ENCODE measurements around the gene PREX1. TPM values are rescaled to one million over a fixed set of nuclear protein-coding genes. Genes with fewer than 3 reads are reported as not detected.

PREX1 gene
- total and polyA plus RNA-seq, 10 donors = 36.7 to 279 (median 157) TPM

DNA sequence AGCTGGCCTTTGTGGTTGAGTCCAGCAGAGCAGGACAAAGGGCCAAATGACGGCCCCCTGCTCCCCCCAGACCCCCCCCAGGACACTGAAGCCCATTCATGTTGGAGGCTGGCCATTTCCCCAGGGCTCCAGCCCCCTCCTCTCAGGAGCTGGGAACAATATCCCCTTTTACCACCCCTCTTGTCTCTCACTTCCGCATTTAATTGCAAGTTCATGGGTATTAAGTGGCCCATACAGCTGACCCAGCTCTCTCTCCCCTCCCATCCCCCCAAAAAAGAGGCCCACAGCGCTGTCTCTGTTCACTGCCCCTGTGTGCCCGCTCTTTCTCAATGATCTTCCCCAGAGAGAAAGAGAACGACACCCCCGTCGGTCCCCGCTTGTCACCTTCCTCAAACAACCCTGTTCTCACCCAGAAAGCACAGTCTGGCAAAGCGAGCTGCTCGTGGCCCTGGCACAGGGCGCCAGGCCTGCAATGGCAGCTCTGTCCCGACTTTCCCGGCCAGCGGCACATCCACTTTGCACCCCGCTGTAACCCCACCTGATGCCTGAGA is 30.4 kb downstream of the PREX1 start:
- intact Hi-C loops (cut with DNase I; ENCODE audit: low total_unique reads) = no loop called here
- H3K4me3 ChIP-seq = peak overlapping the region in 1 of 8 donors; percentile 35
- 41 to 74% (median 52%) methylated on average over 15 of the region's 15 CpGs for WGBS, 5 donors
- H3K27me3 ChIP-seq (replicated peaks in 1 of 7) = no peaks in the 10 kb centered on the region
- peak overlapping the region in 6 of 8 donors; percentile 3 to 76 (median 64) for H3K27ac ChIP-seq
- H3K36me3 ChIP-seq = peaks cover 0 to 4% (median 0%) of the 10 kb centered on the region in 6 donors
- H3K4me1 ChIP-seq = peaks cover 31 to 100% (median 77%) of the 10 kb centered on the region in 6 donors
- TF ChIP-seq POLR2A (IDR thresholded peaks at IDR 0.05) (no peak), POLR2AphosphoS5 (IDR thresholded peaks at IDR 0.05) (peak; percentile 55 to 77 (median 67))
- DNase-seq = peak; percentile 84
- no peaks in the 10 kb centered on the region for H3K9me3 ChIP-seq

DNA sequence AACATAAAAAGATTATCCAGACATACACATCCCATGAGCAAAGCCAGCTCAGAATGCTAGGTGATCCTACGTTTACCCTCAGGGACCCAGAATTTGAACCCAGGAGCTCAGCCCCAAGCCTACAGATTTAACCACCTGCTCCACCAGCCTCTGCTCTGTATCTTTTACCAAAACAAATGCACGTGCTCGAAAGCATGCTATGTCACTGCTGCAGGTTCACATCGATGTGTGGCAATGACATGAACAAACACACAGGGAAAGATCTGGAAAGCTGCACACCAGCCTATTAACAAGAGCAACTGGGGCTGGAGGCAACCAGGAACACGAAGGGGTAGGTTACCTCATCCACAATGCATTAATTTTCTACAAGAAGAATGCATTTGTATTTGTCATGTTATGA is 32.1 kb downstream of the PREX1 start:
- Histone ChIP-seq H3K9me3 (no peaks in the 10 kb centered on the region), H3K36me3 (peaks cover 0 to 4% (median 0%) of the 10 kb centered on the region in 6 donors), H3K27me3 (replicated peaks in 1 of 7) (no peaks in the 10 kb centered on the region), H3K4me3 (no peak overlapping the region), H3K4me1 (peaks cover 36 to 100% (median 80%) of the 10 kb centered on the region in 6 donors), H3K27ac (peak overlapping the region in 2 of 8 donors; percentile 11 to 50)
- intact Hi-C loops (cut with DNase I; ENCODE audit: low total_unique reads) = no loop called here
- TF ChIP-seq, protein P1, sequence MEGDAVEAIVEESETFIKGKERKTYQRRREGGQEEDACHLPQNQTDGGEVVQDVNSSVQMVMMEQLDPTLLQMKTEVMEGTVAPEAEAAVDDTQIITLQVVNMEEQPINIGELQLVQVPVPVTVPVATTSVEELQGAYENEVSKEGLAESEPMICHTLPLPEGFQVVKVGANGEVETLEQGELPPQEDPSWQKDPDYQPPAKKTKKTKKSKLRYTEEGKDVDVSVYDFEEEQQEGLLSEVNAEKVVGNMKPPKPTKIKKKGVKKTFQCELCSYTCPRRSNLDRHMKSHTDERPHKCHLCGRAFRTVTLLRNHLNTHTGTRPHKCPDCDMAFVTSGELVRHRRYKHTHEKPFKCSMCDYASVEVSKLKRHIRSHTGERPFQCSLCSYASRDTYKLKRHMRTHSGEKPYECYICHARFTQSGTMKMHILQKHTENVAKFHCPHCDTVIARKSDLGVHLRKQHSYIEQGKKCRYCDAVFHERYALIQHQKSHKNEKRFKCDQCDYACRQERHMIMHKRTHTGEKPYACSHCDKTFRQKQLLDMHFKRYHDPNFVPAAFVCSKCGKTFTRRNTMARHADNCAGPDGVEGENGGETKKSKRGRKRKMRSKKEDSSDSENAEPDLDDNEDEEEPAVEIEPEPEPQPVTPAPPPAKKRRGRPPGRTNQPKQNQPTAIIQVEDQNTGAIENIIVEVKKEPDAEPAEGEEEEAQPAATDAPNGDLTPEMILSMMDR (IDR thresholded peaks at IDR 0.05 in 8 of 11, conservative IDR thresholded peaks at IDR 0.05 in 3 of 11) = no peak
- TF ChIP-seq POLR2A (IDR thresholded peaks at IDR 0.05) (no peak), POLR2AphosphoS5 (IDR thresholded peaks at IDR 0.05) (no peak)
- 60 to 79% (median 66%) methylated on average over 5 of the region's 5 CpGs for WGBS, 5 donors
- peak; percentile 8 for DNase-seq

DNA sequence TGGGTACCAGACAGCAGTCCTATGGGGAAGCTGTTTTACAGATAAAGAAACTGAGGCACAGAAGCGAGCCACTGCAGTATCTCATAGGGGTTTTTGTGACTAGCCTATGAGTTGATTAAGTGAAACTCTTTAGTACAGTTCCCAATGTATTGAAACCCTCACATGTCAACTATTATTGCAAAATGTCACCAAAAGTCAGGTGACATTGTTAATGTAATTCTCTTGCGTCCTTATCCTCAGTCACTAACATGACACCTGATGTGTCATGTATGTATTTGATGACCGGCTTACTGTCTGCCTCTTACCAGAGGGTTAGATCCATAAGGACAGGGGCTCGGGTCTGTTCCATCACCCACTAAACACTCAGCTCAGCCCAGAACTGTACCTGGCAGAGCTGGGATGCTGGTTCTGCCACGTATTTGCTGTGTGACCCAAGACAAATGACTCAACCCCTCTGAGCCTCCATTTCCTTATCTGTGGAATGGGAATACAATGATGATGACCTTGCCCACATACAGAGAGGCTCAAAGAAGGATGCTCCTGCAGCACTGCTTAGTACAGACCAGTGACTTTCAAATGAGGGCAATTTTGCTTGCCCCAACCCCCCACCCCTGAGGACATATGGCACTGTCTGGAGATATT is 32.9 kb downstream of the PREX1 start:
- peak; percentile 10 for DNase-seq
- H3K27ac ChIP-seq = peak overlapping the region in 3 of 8 donors; percentile 26 to 55 (median 50)
- peaks cover 0 to 8% (median 0%) of the 10 kb centered on the region in 6 donors for H3K36me3 ChIP-seq
- no peak for TF ChIP-seq POLR2A (IDR thresholded peaks at IDR 0.05)
- TF ChIP-seq, protein P1 (IDR thresholded peaks at IDR 0.05 in 8 of 11, conservative IDR thresholded peaks at IDR 0.05 in 3 of 11) = no peak
- TF ChIP-seq POLR2AphosphoS5 (IDR thresholded peaks at IDR 0.05) = no peak
- peaks cover 36 to 100% (median 80%) of the 10 kb centered on the region in 6 donors for H3K4me1 ChIP-seq
- intact Hi-C loops (cut with DNase I; ENCODE audit: low total_unique reads) = no loop called here
- H3K27me3 ChIP-seq (replicated peaks in 1 of 7) = no peaks in the 10 kb centered on the region
- H3K9me3 ChIP-seq = no peaks in the 10 kb centered on the region
- no peak overlapping the region for H3K4me3 ChIP-seq
- WGBS, 5 donors = 65 to 80% (median 75%) methylated on average over 5 of the region's 5 CpGs

DNA sequence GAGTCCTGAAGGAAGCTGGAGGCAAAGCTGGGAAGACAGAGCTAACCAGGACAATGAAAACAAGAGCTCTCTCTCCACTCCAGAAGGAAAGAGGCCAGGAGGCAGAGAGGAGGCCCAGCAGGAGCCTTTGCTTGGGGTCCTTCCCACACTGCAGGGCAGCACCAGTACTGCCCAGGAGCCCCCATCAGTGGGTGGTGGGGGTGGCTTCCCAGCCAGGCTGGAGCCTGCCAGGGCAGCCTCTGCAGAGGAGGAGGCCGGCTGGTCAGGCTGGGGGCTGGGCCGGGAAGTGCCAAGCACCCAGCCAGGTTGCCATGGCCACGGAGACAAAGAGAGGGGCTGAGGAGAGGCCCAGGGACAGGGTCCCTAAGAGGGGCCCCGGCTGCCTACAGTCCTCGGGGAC is 33.4 kb downstream of the PREX1 start:
- Histone ChIP-seq H3K27ac (peak overlapping the region in 4 of 8 donors; percentile 1 to 55 (median 38)), H3K9me3 (no peaks in the 10 kb centered on the region), H3K4me1 (peaks cover 36 to 100% (median 80%) of the 10 kb centered on the region in 6 donors), H3K36me3 (peaks cover 0 to 10% (median 0%) of the 10 kb centered on the region in 6 donors), H3K27me3 (replicated peaks in 1 of 7) (no peaks in the 10 kb centered on the region), H3K4me3 (no peak overlapping the region)
- DNase-seq = peak; percentile 71
- TF ChIP-seq POLR2A (IDR thresholded peaks at IDR 0.05) = no peak
- peak in 2 of 3 donors; percentile 7 to 68 for TF ChIP-seq POLR2AphosphoS5 (IDR thresholded peaks at IDR 0.05)
- TF ChIP-seq, protein P1 (IDR thresholded peaks at IDR 0.05 in 8 of 11, conservative IDR thresholded peaks at IDR 0.05 in 3 of 11) = no peak
- intact Hi-C loops (cut with DNase I; ENCODE audit: low total_unique reads) = no loop called here
- WGBS, 5 donors = 36 to 71% (median 70%) methylated on average over 5 of the region's 5 CpGs

All from spleen (tissue), 11 donors.